ENCODE data around the gene FAM200B. TPM values are rescaled to one million over a fixed set of nuclear protein-coding genes. Genes with fewer than 3 reads are reported as not detected.

The FAM200B gene
- total RNA-seq, 1 experiment from 2014 or later = 45.3 TPM

DNA sequence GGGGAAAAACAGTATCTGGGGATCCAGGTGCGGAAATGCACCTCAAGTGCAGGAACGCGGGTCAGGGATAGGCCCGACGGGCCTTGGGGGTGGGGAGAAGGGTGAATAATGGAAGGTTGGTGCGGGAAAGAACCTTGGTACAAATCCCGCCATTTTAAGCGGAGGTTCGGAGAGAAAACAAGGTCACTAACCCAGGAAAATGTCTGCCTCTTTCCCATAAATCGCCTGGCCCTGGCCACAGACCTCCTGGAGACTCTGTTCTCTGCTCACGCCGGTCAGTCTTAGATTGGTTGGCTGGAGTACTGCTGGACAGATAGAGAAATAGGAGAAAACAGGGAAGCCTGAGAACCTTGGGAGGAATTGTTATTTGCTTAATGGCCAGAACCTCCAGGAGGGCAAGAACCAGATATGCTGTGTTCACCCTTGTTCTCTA lies 25.6 kb upstream of the FAM200B start:
- Histone ChIP-seq H3K27ac (peak overlapping the region; percentile 98), H3K4me3 (peak overlapping the region; percentile 94), H3K36me3 (peaks cover 14% of the 10 kb centered on the region), H3K4me1 (replicated peaks) (peaks cover 30% of the 10 kb centered on the region), H3K9me3 (replicated peaks) (no peaks in the 10 kb centered on the region), H3K27me3 (replicated peaks) (no peaks in the 10 kb centered on the region)
- DNase-seq (ENCODE audit: low read depth in 1 of 2, low spot score in 2 of 2) = no peak

DNA sequence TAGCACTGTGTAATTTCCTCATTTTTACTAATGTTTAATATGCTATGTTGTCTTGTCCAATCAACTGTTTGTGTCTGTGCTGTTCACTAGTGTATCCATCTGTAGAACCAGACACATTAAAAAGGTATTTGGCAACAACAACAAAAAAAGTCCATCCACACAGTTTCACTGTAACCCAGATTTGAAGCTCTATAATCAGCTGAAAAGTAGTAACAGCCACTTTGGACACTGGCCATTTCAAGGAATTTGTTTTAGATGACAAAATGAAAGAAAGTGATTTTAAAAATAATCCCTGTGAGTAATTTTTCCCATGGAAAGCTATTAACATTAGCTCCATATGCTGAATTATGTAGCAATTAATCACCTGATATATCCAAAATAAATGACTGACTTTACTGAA lies 24.3 kb upstream of the FAM200B start:
- H3K4me3 ChIP-seq = no peak overlapping the region
- peaks cover 14% of the 10 kb centered on the region for H3K36me3 ChIP-seq
- no peaks in the 10 kb centered on the region for H3K9me3 ChIP-seq (replicated peaks)
- H3K27me3 ChIP-seq (replicated peaks) = no peaks in the 10 kb centered on the region
- peaks cover 23% of the 10 kb centered on the region for H3K4me1 ChIP-seq (replicated peaks)
- H3K27ac ChIP-seq = no peak overlapping the region
- DNase-seq (ENCODE audit: low read depth in 1 of 2, low spot score in 2 of 2) = no peak

DNA sequence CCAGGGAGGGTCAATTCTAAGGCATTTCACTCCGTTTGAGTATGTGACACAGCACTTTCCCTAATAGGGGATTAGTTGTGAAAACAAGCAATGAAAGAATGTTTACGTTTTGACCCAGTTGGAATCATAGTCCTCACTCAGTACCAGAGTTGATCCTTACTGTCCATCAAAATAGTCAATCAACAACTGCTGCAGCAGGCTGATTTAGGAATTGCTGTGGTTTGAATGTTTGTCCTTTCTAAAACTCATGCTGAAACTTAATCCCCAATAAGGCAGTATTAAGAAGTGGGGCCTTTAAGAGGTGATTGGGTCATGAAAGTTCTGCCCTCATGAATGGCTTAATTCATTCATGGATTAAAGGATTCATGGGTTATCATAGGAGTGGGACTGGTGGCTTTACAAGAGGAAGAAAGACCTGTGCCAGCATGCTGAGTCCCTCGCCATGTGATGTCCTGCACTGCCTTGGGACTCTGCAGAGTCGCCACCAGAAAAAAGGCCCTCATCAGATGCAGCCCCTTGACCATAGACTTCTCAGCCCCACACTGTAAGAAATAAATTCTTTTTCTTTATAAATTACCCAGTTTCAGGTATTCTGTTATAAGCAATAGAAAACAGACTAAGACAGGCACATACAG lies 23.4 kb upstream of the FAM200B start:
- no peaks in the 10 kb centered on the region for H3K9me3 ChIP-seq (replicated peaks)
- H3K27ac ChIP-seq = no peak overlapping the region
- peaks cover 14% of the 10 kb centered on the region for H3K36me3 ChIP-seq
- peaks cover 15% of the 10 kb centered on the region for H3K4me1 ChIP-seq (replicated peaks)
- DNase-seq (ENCODE audit: low read depth in 1 of 2, low spot score in 2 of 2) = no peak
- H3K4me3 ChIP-seq = no peak overlapping the region
- H3K27me3 ChIP-seq (replicated peaks) = no peaks in the 10 kb centered on the region

DNA sequence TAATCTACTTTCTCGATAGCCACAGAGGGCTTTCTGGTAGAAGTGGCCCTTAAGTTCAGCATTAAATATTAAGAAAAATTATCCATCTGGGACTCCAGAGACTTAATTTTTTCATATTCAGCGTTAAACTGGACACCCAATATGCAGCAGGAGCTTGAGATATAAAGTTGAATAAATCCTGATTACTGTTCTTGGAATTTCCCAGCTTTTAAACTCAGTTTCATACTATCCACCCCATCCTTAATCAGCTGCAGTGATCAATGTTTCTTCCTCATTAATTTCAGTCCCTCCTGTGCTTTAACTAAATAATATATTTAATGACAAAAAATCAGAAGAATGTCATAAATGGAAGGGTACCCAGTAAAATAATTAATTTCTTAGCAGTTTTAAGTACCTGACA lies 22.8 kb upstream of the FAM200B start:
- peaks cover 14% of the 10 kb centered on the region for H3K36me3 ChIP-seq
- peaks cover 15% of the 10 kb centered on the region for H3K4me1 ChIP-seq (replicated peaks)
- H3K27me3 ChIP-seq (replicated peaks) = no peaks in the 10 kb centered on the region
- DNase-seq (ENCODE audit: low read depth in 1 of 2, low spot score in 2 of 2) = no peak
- H3K27ac ChIP-seq = no peak overlapping the region
- H3K4me3 ChIP-seq = no peak overlapping the region
- H3K9me3 ChIP-seq (replicated peaks) = no peaks in the 10 kb centered on the region

DNA sequence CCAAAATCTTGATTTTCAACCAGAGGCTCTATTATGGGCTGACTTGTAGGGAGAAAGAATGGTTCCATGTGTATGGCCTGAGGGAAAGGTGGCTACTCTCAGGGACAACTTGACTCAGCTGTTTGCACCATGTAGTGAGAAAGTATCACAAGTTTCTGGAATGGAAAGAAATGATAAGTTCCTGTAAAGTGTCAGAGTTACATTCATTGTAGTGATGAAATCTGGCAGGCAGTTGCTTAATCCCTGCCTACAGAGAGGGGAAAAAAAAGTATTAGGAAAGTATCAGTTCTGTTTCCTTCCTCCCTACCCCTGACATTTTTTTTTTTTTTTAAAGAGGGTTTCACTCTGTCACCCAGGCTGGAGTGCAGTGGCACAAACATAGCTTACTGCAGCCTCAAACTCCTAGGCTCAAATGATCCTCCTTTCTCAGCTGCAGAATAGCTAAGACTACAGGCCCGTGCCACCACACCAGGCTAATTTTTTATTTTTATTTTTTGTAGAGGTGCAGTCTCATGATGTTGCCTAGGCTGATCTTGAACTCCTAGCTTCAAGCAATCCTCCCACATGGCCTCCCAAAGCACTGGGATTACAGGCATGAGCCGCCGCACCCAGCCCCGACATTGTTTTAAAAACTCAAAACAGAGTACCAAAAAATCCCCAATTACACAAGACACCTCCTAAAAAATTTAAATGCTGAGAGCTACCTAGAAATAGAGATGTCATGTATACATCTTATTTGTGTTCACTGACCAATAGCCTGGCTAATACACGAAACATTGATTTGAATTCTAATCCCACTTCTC lies 21.7 kb upstream of the FAM200B start:
- peaks cover 15% of the 10 kb centered on the region for H3K4me1 ChIP-seq (replicated peaks)
- H3K9me3 ChIP-seq (replicated peaks) = no peaks in the 10 kb centered on the region
- no peak overlapping the region for H3K4me3 ChIP-seq
- no peak for DNase-seq (ENCODE audit: low read depth in 1 of 2, low spot score in 2 of 2)
- H3K36me3 ChIP-seq = peaks cover 9% of the 10 kb centered on the region
- no peak overlapping the region for H3K27ac ChIP-seq
- no peaks in the 10 kb centered on the region for H3K27me3 ChIP-seq (replicated peaks)

DNA sequence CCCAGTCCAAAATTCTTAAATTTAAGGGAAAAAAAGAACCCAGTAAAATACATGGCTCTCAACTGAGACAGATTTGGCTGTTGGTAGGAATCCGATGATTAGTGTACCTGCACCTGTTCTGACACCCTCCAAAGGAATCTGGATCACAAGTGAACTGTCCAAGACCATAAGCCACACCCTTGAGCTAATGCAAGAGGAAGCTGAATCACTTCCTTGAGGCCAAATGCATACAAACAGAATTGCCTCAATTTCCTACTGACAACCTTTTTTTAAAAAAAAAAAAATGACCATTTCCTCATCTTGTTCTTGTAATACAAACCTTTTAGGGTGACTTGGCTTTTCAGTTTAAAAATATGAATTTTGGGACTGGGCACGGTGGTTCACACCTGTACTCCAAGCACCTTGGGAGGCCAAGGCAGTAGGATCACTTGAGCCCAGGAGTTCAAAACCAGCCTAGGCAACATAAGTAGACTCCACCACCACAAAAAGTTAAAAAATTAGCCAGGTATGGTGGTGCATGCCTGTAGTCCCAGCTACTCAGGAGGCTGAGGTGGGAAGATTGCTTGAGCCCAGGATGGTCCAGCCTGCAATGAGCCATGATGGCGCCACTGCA lies 15.8 kb upstream of the FAM200B start:
- H3K4me3 ChIP-seq = no peak overlapping the region
- H3K4me1 ChIP-seq (replicated peaks) = peaks cover 4% of the 10 kb centered on the region; the same call in 1 of the 2 replicates
- H3K9me3 ChIP-seq (replicated peaks) = no peaks in the 10 kb centered on the region
- H3K36me3 ChIP-seq = 0 out of 2 replicates have a peak, but pooled peaks cover 7% of the 10 kb centered on the region
- no peak for DNase-seq (ENCODE audit: low read depth in 1 of 2, low spot score in 2 of 2)
- H3K27me3 ChIP-seq (replicated peaks) = no peaks in the 10 kb centered on the region
- H3K27ac ChIP-seq = no peak overlapping the region

DNA sequence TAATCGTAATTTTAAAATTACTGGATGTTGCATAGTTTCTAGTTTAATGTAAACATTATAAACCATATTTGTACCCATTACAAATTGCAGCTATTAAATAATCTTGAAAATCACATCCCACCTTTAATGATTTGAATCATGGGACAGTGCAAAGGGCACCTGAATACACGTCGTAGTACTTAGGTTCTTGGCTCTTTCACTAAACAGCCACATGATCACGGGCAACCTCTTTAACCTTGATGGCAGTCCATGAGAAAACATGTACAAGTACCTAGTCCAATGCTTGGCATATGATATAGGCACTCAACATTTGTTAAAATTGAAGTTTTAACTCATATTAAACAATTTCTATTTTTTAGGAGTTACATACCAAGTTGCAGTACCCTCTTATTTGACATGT lies 14.6 kb upstream of the FAM200B start:
- H3K4me3 ChIP-seq = no peak overlapping the region
- DNase-seq (ENCODE audit: low read depth in 1 of 2, low spot score in 2 of 2) = no peak
- no peak overlapping the region for H3K27ac ChIP-seq
- H3K4me1 ChIP-seq (replicated peaks) = peaks cover 4% of the 10 kb centered on the region; the same call in 1 of the 2 replicates
- no peaks in the 10 kb centered on the region for H3K27me3 ChIP-seq (replicated peaks)
- H3K9me3 ChIP-seq (replicated peaks) = no peaks in the 10 kb centered on the region
- H3K36me3 ChIP-seq = 0 out of 2 replicates have a peak, but pooled peaks cover 7% of the 10 kb centered on the region

DNA sequence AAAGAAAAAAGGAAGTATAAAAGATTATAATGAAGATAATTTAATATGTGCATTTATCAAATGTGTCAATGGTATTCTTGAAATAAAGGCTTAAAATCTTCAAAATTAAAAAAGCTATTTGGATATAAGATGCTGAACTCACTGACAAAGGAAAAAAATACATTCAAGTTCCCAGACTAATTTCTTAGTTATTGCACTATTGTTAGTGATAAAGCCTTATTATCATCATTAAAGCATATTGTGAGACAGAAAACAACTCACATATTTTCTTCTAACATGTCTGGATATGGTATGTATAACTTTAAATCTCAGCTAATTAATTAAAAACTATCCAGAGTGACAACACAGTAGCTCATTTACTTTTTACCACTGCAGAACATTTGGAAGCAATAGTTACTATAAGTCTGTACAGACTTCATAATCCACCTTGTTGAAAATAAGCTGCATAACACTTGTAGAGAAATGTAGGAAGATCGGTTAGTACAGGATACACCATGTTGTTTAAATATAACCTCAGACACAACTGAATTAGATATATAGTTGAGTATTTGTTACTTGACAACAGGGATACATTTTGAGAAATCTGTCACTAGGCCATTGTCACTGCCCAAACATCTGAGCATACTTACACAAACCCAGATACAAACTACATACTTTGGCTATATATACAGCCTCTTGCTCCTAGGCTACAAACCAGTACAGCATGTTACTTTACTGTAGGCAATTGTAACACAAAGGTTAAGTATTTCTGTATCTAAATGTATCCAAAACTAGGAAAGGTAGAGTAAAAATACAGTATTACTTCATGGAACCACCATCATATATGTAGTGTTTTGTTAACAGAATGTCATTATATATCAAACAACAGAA lies 12.8 kb upstream of the FAM200B start:
- Histone ChIP-seq H3K27ac (no peak overlapping the region), H3K36me3 (peaks cover 7% of the 10 kb centered on the region; the same call in 1 of the 2 replicates), H3K4me1 (replicated peaks) (peaks cover 4% of the 10 kb centered on the region; the same call in 1 of the 2 replicates), H3K4me3 (no peak overlapping the region), H3K27me3 (replicated peaks) (no peaks in the 10 kb centered on the region), H3K9me3 (replicated peaks) (no peaks in the 10 kb centered on the region)
- no peak for DNase-seq (ENCODE audit: low read depth in 1 of 2, low spot score in 2 of 2)

DNA sequence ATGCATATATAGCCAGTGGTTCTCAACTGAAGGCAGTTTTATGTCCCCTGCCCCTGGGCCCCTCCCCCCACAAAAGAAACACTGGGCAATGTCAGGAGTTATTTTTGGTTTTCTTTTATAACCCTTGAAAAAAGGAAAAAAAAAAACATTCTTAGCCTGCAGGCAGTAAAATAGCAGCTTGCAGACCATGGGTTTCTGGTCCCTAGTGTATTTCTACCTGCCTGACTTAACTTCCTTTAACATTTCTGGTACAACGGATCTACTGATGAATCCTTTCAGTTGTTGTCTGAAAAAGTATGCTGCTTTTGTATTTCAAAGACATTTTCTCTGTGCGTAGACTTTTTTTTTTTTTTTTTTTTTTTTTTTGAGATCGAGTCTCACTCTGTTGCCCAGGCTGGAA lies 11.1 kb upstream of the FAM200B start:
- no peak for DNase-seq (ENCODE audit: low read depth in 1 of 2, low spot score in 2 of 2)
- no peak overlapping the region for H3K4me3 ChIP-seq
- H3K27ac ChIP-seq = no peak overlapping the region
- no peaks in the 10 kb centered on the region for H3K9me3 ChIP-seq (replicated peaks)
- H3K27me3 ChIP-seq (replicated peaks) = no peaks in the 10 kb centered on the region
- H3K36me3 ChIP-seq = peaks cover 7% of the 10 kb centered on the region; the same call in 1 of the 2 replicates
- peaks cover 4% of the 10 kb centered on the region; the same call in 1 of the 2 replicates for H3K4me1 ChIP-seq (replicated peaks)

DNA sequence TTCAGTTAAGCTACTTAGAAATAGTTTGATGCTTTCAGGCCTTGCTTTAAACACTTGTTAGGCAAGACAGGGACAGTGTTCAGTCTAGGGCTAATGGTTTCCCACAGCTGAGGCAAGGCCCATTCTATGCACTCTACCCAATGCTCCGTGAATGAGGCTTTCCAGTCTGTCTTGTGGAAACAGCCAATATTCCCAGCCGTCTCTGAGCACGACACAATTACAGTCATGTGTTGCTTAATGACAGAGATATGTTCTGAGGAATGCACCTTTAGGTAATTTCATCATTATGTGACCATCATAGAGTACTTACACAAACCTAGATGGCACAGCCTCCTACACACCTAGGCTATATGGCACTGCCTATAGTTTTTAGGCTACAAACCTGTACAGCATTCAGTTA lies 9.5 kb upstream of the FAM200B start:
- Histone ChIP-seq H3K4me1 (replicated peaks) (no peaks in the 10 kb centered on the region; the same call in 1 of the 2 replicates), H3K27me3 (replicated peaks) (no peaks in the 10 kb centered on the region), H3K27ac (no peak overlapping the region), H3K9me3 (replicated peaks) (no peaks in the 10 kb centered on the region), H3K36me3 (peaks cover 5% of the 10 kb centered on the region; the same call in 1 of the 2 replicates), H3K4me3 (no peak overlapping the region)
- no peak for DNase-seq (ENCODE audit: low read depth in 1 of 2, low spot score in 2 of 2)

DNA sequence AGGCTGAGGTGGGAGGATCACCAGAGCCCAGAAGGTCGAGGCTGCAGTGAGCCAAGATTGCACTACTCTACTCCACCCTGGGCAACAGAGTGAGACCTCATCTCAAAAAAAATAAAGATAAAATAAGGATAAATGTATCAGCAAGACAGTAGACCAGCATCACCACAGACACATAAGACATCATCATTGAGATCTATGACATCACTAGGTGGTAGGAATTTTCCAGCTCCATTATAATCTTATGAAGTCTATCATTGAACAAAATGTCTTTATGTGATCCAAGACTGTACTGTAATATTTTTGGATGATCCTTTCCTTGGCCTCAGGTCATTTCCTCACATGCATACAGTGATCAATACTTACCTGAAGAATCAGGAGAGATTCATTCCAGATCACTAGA lies 8.3 kb upstream of the FAM200B start:
- no peak overlapping the region for H3K4me3 ChIP-seq
- H3K36me3 ChIP-seq = no peaks in the 10 kb centered on the region; the same call in 1 of the 2 replicates
- no peaks in the 10 kb centered on the region for H3K9me3 ChIP-seq (replicated peaks)
- peaks cover 6% of the 10 kb centered on the region for H3K4me1 ChIP-seq (replicated peaks)
- no peaks in the 10 kb centered on the region for H3K27me3 ChIP-seq (replicated peaks)
- no peak overlapping the region for H3K27ac ChIP-seq
- DNase-seq (ENCODE audit: low read depth in 1 of 2, low spot score in 2 of 2) = no peak

DNA sequence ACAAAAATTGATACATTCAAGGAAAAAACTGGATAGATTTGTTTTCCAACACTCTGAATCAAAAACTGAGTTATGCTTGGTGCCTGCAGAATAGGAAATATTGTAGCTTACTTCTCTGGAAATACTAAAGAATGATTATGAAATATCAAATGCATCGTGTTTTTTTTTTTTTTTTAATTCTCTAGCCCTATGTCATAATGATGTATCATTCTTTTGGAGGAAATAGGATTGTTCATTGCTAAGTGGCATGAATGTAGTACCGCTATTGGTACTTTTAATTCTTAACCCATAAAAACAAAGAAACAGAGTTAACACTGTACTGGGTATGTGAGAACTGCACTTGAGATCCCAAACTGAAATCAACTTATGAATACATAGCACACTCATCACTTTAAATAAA lies 7.6 kb upstream of the FAM200B start:
- no peak overlapping the region for H3K27ac ChIP-seq
- no peaks in the 10 kb centered on the region for H3K27me3 ChIP-seq (replicated peaks)
- no peak for DNase-seq (ENCODE audit: low read depth in 1 of 2, low spot score in 2 of 2)
- H3K4me3 ChIP-seq = no peak overlapping the region
- H3K4me1 ChIP-seq (replicated peaks) = peaks cover 6% of the 10 kb centered on the region
- H3K36me3 ChIP-seq = no peaks in the 10 kb centered on the region; the same call in 1 of the 2 replicates
- H3K9me3 ChIP-seq (replicated peaks) = no peaks in the 10 kb centered on the region

DNA sequence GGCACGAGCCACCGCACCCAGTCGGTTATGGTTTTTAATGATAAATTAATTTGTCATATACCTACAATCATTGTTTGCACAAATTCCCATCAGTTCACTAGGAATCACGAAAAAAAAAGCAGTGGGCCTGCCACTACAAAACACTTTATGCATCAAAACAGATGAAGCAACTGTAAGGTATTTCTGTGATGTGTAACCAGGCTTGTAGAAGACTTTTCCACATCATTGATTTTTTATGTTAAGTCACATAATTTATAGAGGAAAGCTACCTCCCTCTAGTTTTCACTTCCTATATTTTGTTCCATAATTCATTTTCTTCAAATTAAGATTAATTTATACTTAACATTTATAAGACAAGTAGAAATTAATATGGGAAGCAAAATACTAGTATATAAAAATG lies 6.7 kb upstream of the FAM200B start:
- no peaks in the 10 kb centered on the region; the same call in 1 of the 2 replicates for H3K36me3 ChIP-seq
- peaks cover 6% of the 10 kb centered on the region for H3K4me1 ChIP-seq (replicated peaks)
- H3K27me3 ChIP-seq (replicated peaks) = no peaks in the 10 kb centered on the region
- H3K9me3 ChIP-seq (replicated peaks) = no peaks in the 10 kb centered on the region
- DNase-seq (ENCODE audit: low read depth in 1 of 2, low spot score in 2 of 2) = no peak
- H3K27ac ChIP-seq = no peak overlapping the region
- no peak overlapping the region for H3K4me3 ChIP-seq

Measured in SJSA1 (cell line).